WTC11 (cell line): ENCODE results near the gene MYL3. TPM values are rescaled to one million over a fixed set of nuclear protein-coding genes. Genes with fewer than 3 reads are reported as not detected.
A peak's percentile ranks its signal among the peaks of the same experiment; 100 is the strongest.

Source experiments
- ATAC-seq: fragments of 200-7000 bp; cut with Tn5 transposase; 2 replicates; pipeline ENCODE4 v1.10.0; 2021; ENCODE audit warnings: mild to moderate bottlenecking, moderate library complexity
- CTCF ChIA-PET: fragments of 300-600 bp; sonication (Branson Sonifier 250); formaldehyde crosslinking; loops from one replicate; lab custom pipeline; 2021; ENCODE audit warnings: antibody characterized with exemption; lab: Charles Lee
- POLR2A ChIA-PET: fragments of 350-600 bp; sonication (Branson Sonifier 250); formaldehyde crosslinking; loops from one replicate; lab custom pipeline; 2021; ENCODE audit warnings: antibody characterized with exemption; lab: Charles Lee
- DNase-seq: peaks from one replicate; pipeline ENCODE4 v3.0.0; 2021; ENCODE audit warnings: low spot score
- H3K27ac Mint-ChIP-seq: 2 replicates; pipeline ENCODE4 v1.8.0; 2021; ENCODE audit warnings: mixed read lengths
- H3K27me3 Mint-ChIP-seq: 2 replicates; pipeline ENCODE4 v1.8.0; 2021; ENCODE audit warnings: low read depth, mild to moderate bottlenecking, moderate library complexity, mixed read lengths
- H3K36me3 Mint-ChIP-seq: 2 replicates; pipeline ENCODE4 v1.8.0; 2021; ENCODE audit warnings: mixed read lengths
- H3K4me1 Mint-ChIP-seq: 2 replicates; pipeline ENCODE4 v1.8.0; 2022; ENCODE audit warnings: mixed read lengths
- H3K4me3 Mint-ChIP-seq: 2 replicates; pipeline ENCODE4 v1.8.0; 2021; ENCODE audit warnings: mild to moderate bottlenecking, moderate library complexity, mixed read lengths
- H3K9me3 Mint-ChIP-seq: 2 replicates; pipeline ENCODE4 v1.8.0; 2021; ENCODE audit warnings: mixed read lengths
- ATF1 ChIP-seq: sonication (generic); formaldehyde crosslinking; IDR thresholded peaks from 2 replicates; pipeline ENCODE4 v1.8.1; 2023; ENCODE audit warnings: mild to moderate bottlenecking, moderate library complexity, missing genetic modification reagents
- CDX4 ChIP-seq: fragments of 250-450 bp; sonication (Bioruptor Pico); IDR thresholded peaks from 2 replicates; pipeline ENCODE4 v1.9.0; 2021; ENCODE audit warnings: moderate library complexity, mild to moderate bottlenecking, inconsistent platforms, borderline replicate concordance
- CREM ChIP-seq: sonication (generic); formaldehyde crosslinking; IDR thresholded peaks from 2 replicates; pipeline ENCODE4 v1.8.1; 2022; ENCODE audit warnings: mild to moderate bottlenecking, missing genetic modification reagents, moderate library complexity
- E2F5 ChIP-seq: sonication (generic); formaldehyde crosslinking; IDR thresholded peaks from 2 replicates; pipeline ENCODE4 v1.8.1; 2022; ENCODE audit warnings: mild to moderate bottlenecking, moderate library complexity, missing genetic modification reagents
- EMX1 ChIP-seq: fragments of 250-450 bp; sonication (Bioruptor Pico); IDR thresholded peaks from 2 replicates; pipeline ENCODE4 v1.8.0; 2021; ENCODE audit warnings: mild to moderate bottlenecking
- ETV6 ChIP-seq: sonication (generic); formaldehyde crosslinking; IDR thresholded peaks from 2 replicates; pipeline ENCODE4 v1.8.1; 2022; ENCODE audit warnings: mild to moderate bottlenecking, missing genetic modification reagents
- FOXP1 ChIP-seq: sonication (generic); formaldehyde crosslinking; IDR thresholded peaks from 2 replicates; pipeline ENCODE4 v1.8.0; 2022; ENCODE audit warnings: missing genetic modification reagents, mild to moderate bottlenecking, moderate library complexity, borderline replicate concordance
- GABPB1 ChIP-seq: sonication (generic); formaldehyde crosslinking; IDR thresholded peaks from 2 replicates; pipeline ENCODE4 v1.8.1; 2023; ENCODE audit warnings: mild to moderate bottlenecking, missing genetic modification reagents
- GTF2I ChIP-seq: fragments of 250-450 bp; sonication (Bioruptor Pico); conservative IDR thresholded peaks from 2 replicates; pipeline ENCODE4 v1.4.0; 2021; ENCODE audit warnings: mild to moderate bottlenecking
- HMGXB4 ChIP-seq: sonication (generic); formaldehyde crosslinking; IDR thresholded peaks from 2 replicates; pipeline ENCODE4 v1.8.1; 2023; ENCODE audit warnings: mild to moderate bottlenecking, moderate library complexity, missing genetic modification reagents
- JAZF1 ChIP-seq: fragments of 250-450 bp; sonication (Bioruptor Pico); IDR thresholded peaks from 2 replicates; pipeline ENCODE4 v1.9.0; 2021; ENCODE audit warnings: moderate library complexity, mild to moderate bottlenecking, inconsistent platforms
- MAX ChIP-seq: sonication (generic); formaldehyde crosslinking; IDR thresholded peaks from 2 replicates; pipeline ENCODE4 v1.8.0; 2022; ENCODE audit warnings: mild to moderate bottlenecking, missing genetic modification reagents
- MLX ChIP-seq: sonication (generic); formaldehyde crosslinking; IDR thresholded peaks from 2 replicates; pipeline ENCODE4 v1.8.1; 2023; ENCODE audit warnings: mild to moderate bottlenecking, missing genetic modification reagents, moderate library complexity
- NFE2L1 ChIP-seq: sonication (generic); formaldehyde crosslinking; IDR thresholded peaks from 2 replicates; pipeline ENCODE4 v1.8.1; 2023; ENCODE audit warnings: missing genetic modification reagents
- OVOL2 ChIP-seq: fragments of 250-450 bp; sonication (Bioruptor Pico); IDR thresholded peaks from 2 replicates; pipeline ENCODE4 v1.9.0; 2021; ENCODE audit warnings: mild to moderate bottlenecking, borderline replicate concordance
- SMAD4 ChIP-seq: sonication (generic); formaldehyde crosslinking; IDR thresholded peaks from 2 replicates; pipeline ENCODE4 v1.8.0; 2022; ENCODE audit warnings: mild to moderate bottlenecking, missing genetic modification reagents
- SP1 ChIP-seq: sonication (generic); formaldehyde crosslinking; conservative IDR thresholded peaks from 2 replicates; pipeline ENCODE4 v1.8.1; 2022; ENCODE audit warnings: missing genetic modification reagents
- STAT6 ChIP-seq: sonication (generic); formaldehyde crosslinking; conservative IDR thresholded peaks from 2 replicates; pipeline ENCODE4 v1.8.1; 2023; ENCODE audit warnings: mild to moderate bottlenecking, low read depth, missing genetic modification reagents, moderate library complexity
- TCF7 ChIP-seq: sonication (generic); formaldehyde crosslinking; IDR thresholded peaks from 2 replicates; pipeline ENCODE4 v1.8.0; 2022; ENCODE audit warnings: mild to moderate bottlenecking, low read depth, missing genetic modification reagents, moderate library complexity
- ZBTB21 ChIP-seq: sonication (generic); formaldehyde crosslinking; IDR thresholded peaks from 2 replicates; pipeline ENCODE4 v1.8.1; 2023; ENCODE audit warnings: mild to moderate bottlenecking, missing genetic modification reagents, borderline replicate concordance
- ZNF138 ChIP-seq: sonication (generic); formaldehyde crosslinking; conservative IDR thresholded peaks from 2 replicates; pipeline ENCODE4 v1.8.1; 2022; ENCODE audit warnings: mild to moderate bottlenecking, moderate library complexity, missing genetic modification reagents
- ZNF232 ChIP-seq: sonication (generic); formaldehyde crosslinking; IDR thresholded peaks from 2 replicates; pipeline ENCODE4 v1.8.0; 2022; ENCODE audit warnings: mild to moderate bottlenecking, missing genetic modification reagents
- ZNF263 ChIP-seq: sonication (generic); formaldehyde crosslinking; IDR thresholded peaks from 2 replicates; pipeline ENCODE4 v1.8.1; 2022; ENCODE audit warnings: low read depth, mild to moderate bottlenecking, moderate library complexity, missing genetic modification reagents
- ZNF423 ChIP-seq: fragments of 250-450 bp; sonication (Bioruptor Pico); IDR thresholded peaks from 2 replicates; pipeline ENCODE4 v2.1.2; 2022; ENCODE audit warnings: mild to moderate bottlenecking, moderate library complexity
- total RNA-seq: library from RNA; stranded (reverse); gene quantifications from 3 replicates; pipeline ENCODE4 v1.2.3, GENCODE V29; 2021

The MYL3 gene
- total RNA-seq, 1 experiment from 2014 or later, result 0.31 TPM

GRCh38 chr3:46909535-46910161 lies 46.4 kb upstream of the MYL3 start (continued):
- TF ChIP-seq HMGXB4 (CRISPR knock-in tag) (no peak), MAX (peak; percentile 64)

- POLR2A ChIA-PET, result interaction anchor here (1.1 kb wide), 1 partner anchor 97 kb away, joined by 3 read pairs; no protein-coding TSS in a partner anchor
- H3K27me3 Mint-ChIP-seq, result no peaks in the 10 kb centered on the region
- ATAC-seq (peak; percentile 9; the same call in 1 of the 2 replicates), DNase-seq (no peak)
- no peak overlapping the region for H3K4me3 Mint-ChIP-seq
- H3K9me3 Mint-ChIP-seq, result no peaks in the 10 kb centered on the region
- CTCF ChIA-PET, result interaction anchor here (0.6 to 2.0 kb wide), 62 partner anchors 8 to 668 kb away, joined by 3 to 50 read pairs (median 5); partner anchors contain the start of genes ALS2CL, CCDC12, LTF and MYL3
- H3K27ac Mint-ChIP-seq, result no peak overlapping the region
- no peaks in the 10 kb centered on the region for H3K4me1 Mint-ChIP-seq
- TF ChIP-seq SP1 (CRISPR knock-in tag) (no peak), ZNF138 (CRISPR knock-in tag) (no peak), ETV6 (CRISPR knock-in tag) (no peak), TCF7 (CRISPR knock-in tag) (no peak), ZBTB21 (CRISPR knock-in tag) (no peak), CDX4 (CRISPR knock-in tag) (no peak), SMAD4 (CRISPR knock-in tag) (no peak), MAX (no peak)
- no peaks in the 10 kb centered on the region for H3K36me3 Mint-ChIP-seq
These were observed 45.8 kb upstream of the MYL3 start for GRCh38 chr3:46908986-46909534.

- H3K27me3 Mint-ChIP-seq, result no peaks in the 10 kb centered on the region
- DNase-seq, result no peak
- H3K4me1 Mint-ChIP-seq, result no peaks in the 10 kb centered on the region
- H3K9me3 Mint-ChIP-seq, result no peaks in the 10 kb centered on the region
- no peak overlapping the region for H3K4me3 Mint-ChIP-seq
- no peaks in the 10 kb centered on the region for H3K36me3 Mint-ChIP-seq
- POLR2A ChIA-PET, result no interaction called here
- no peak overlapping the region for H3K27ac Mint-ChIP-seq
- CTCF ChIA-PET, result interaction anchor here (1.1 to 2.0 kb wide), 27 partner anchors 10 to 463 kb away, joined by 3 to 50 read pairs (median 8); partner anchors contain the start of genes LTF, NBEAL2, PRSS50 and PTH1R
- ATAC-seq, result no peak
- TF ChIP-seq GTF2I (CRISPR knock-in tag) (no peak), NFE2L1 (CRISPR knock-in tag) (no peak), GABPB1 (no peak), E2F5 (CRISPR knock-in tag) (no peak), EMX1 (CRISPR knock-in tag) (no peak), JAZF1 (CRISPR knock-in tag) (no peak), CREM (no peak), ZNF263 (CRISPR knock-in tag) (no peak), MLX (CRISPR knock-in tag) (no peak), ATF1 (CRISPR knock-in tag) (no peak), FOXP1 (CRISPR knock-in tag) (no peak), ZNF232 (CRISPR knock-in tag) (no peak), STAT6 (CRISPR knock-in tag) (no peak), ZNF423 (CRISPR knock-in tag) (no peak), OVOL2 (CRISPR knock-in tag) (no peak)
These were observed 45.2 kb upstream of the MYL3 start for GRCh38 chr3:46908294-46908985.
